K562 (cell line): ENCODE results near the gene GMEB1. TPM values are rescaled to one million over a fixed set of nuclear protein-coding genes. Genes with fewer than 3 reads are reported as not detected.
"Not testable (repeated sequence)": the region's sequence is repeated elsewhere in the genome, so short reads cannot be mapped to it uniquely, and the experiment has no call there.

Source experiments
- ATAC-seq: fragments of 200-7000 bp; cut with Tn5 transposase; 3 replicates; pipeline ENCODE4 v1.9.1; 2020; ENCODE audit warnings: moderate library complexity
- BruUV-seq: library from RNA; stranded (reverse); fragments of 400-500 nt; replicated peaks from 2 replicates; lab custom pipeline; 2021; lab: Mats Ljungman, UMichigan
- CTCF ChIA-PET: fragments of 300-600 bp; formaldehyde crosslinking; extraction: SDS; loops from one replicate; lab custom pipeline; 2021; ENCODE audit warnings: low intra/inter-chr PET ratio; lab: Yijun Ruan, JAX
- POLR2A ChIA-PET: fragments of 300-600, 350-650 bp; sonication (Branson Sonifier 250); formaldehyde crosslinking; extraction: SDS; loops from one replicate; lab custom pipeline; 2021; ENCODE audit warnings: antibody characterized with exemption, inconsistent platforms; lab: Yijun Ruan, JAX
- DNase-seq, 4 experiments: peaks; one replicate each; pipeline versions ENCODE4 v3.0.0 to v3.0.0-alpha.2; 2011 to 2018; ENCODE audit warnings: low spot score in 3 of 4, mixed read lengths in 3 of 4; ENCODE audit errors: extremely low read depth in 1 of 4
- FAIRE-seq: peaks from 2 replicates; lab custom pipeline; 2011; peaks lifted over from hg19 to GRCh38; lab: Jason Lieb, UNC
- H2AFZ ChIP-seq: 2 replicates; pipeline ENCODE4 v1.6.0; 2011; ENCODE audit warnings: low read depth, low read length, control low read depth, inconsistent platforms
- H3K27ac ChIP-seq: fragments of 200-600 bp; 3 replicates; pipeline ENCODE4 v1.8.0; 2011; ENCODE audit warnings: low read depth, mild to moderate bottlenecking, control low read depth, inconsistent platforms, low read length, moderate library complexity, mixed read lengths; ENCODE audit errors: extremely low read depth
- H3K27me3 ChIP-seq, 2 experiments: fragments of 300-600 bp in 1 of 2; 2 replicates in 1 of 2; 3 replicates in 1 of 2; pipeline versions ENCODE4 v1.6.0 to v1.8.0; 2011; ENCODE audit warnings: inconsistent platforms in 2 of 2, low read length in 2 of 2, mild to moderate bottlenecking in 1 of 2, mixed read lengths in 1 of 2, moderate library complexity in 1 of 2; ENCODE audit not compliant: control insufficient read depth in 2 of 2, insufficient read depth in 2 of 2
- H3K36me3 ChIP-seq: fragments of 300-600 bp; 3 replicates; pipeline ENCODE4 v1.8.0; 2011; ENCODE audit warnings: mild to moderate bottlenecking, low read length, inconsistent platforms; ENCODE audit not compliant: control insufficient read depth, insufficient read depth
- H3K4me1 ChIP-seq, 2 experiments: fragments of 200-600 bp in 1 of 2; replicated peaks in 1 of 2; 2 replicates in 1 of 2; 3 replicates in 1 of 2; pipeline versions ENCODE4 v1.5.1 to v1.8.0; 2011; ENCODE audit warnings: inconsistent platforms in 2 of 2, low read length in 2 of 2, mild to moderate bottlenecking in 1 of 2, mixed read lengths in 1 of 2, moderate library complexity in 1 of 2; ENCODE audit not compliant: control insufficient read depth in 2 of 2, insufficient read depth in 2 of 2
- H3K4me2 ChIP-seq: 2 replicates; pipeline ENCODE4 v1.6.1; 2011; ENCODE audit warnings: low read length, control low read depth, inconsistent platforms, mixed read lengths; ENCODE audit not compliant: insufficient read depth
- H3K4me3 ChIP-seq: fragments of 200-600 bp; sonication (generic), shearing (Covaris generic); 2 replicates; pipeline ENCODE4 v1.5.1; 2016; ENCODE audit warnings: control low read depth, inconsistent platforms
- H3K79me2 ChIP-seq: fragments of 200-600 bp; 3 replicates; pipeline ENCODE4 v1.8.0; 2011; ENCODE audit warnings: low read length, inconsistent platforms; ENCODE audit not compliant: control insufficient read depth, insufficient read depth
- H3K9ac ChIP-seq, 2 experiments: 2 replicates each; pipeline versions ENCODE4 v1.6.0 to v1.6.1; 2011; ENCODE audit warnings: low read depth in 2 of 2, low read length in 2 of 2, control low read depth in 1 of 2, inconsistent platforms in 1 of 2, mild to moderate bottlenecking in 1 of 2, mixed read lengths in 1 of 2; ENCODE audit not compliant: insufficient read depth in 1 of 2
- H3K9me1 ChIP-seq: one replicate; pipeline ENCODE4 v1.6.0; 2011; ENCODE audit warnings: inconsistent platforms, mild to moderate bottlenecking, low read length, moderate library complexity; ENCODE audit not compliant: control insufficient read depth, insufficient read depth
- H3K9me3 ChIP-seq: replicated peaks from 2 replicates; pipeline ENCODE4 v1.5.1; 2011; ENCODE audit warnings: low read depth, low read length, inconsistent platforms; ENCODE audit not compliant: control insufficient read depth, insufficient read depth
- H4K20me1 ChIP-seq: replicated peaks from 2 replicates; pipeline ENCODE4 v1.6.1; 2011; ENCODE audit warnings: low read length, inconsistent platforms, mixed read lengths; ENCODE audit not compliant: control insufficient read depth, insufficient read depth
- CTBP1 ChIP-seq: fragments of 450-650 bp; IDR thresholded peaks from 2 replicates; pipeline ENCODE4 v1.6.1; 2016; ENCODE audit warnings: borderline replicate concordance
- FOSL1 ChIP-seq: fragments of 200-800 bp; sonication (Bioruptor generic); conservative IDR thresholded peaks from 2 replicates; pipeline ENCODE4 v1.6.1; 2016; ENCODE audit warnings: missing genetic modification characterization, missing compliant biosample characterization
- FOXK2 ChIP-seq, 2 experiments: fragments of 450-650 bp; IDR thresholded peaks in 1 of 2; conservative IDR thresholded peaks in 1 of 2; 2 replicates each; pipeline ENCODE4 v1.6.1; 2016; ENCODE audit warnings: low read depth in 2 of 2, mild to moderate bottlenecking in 1 of 2
- KDM1A ChIP-seq, 2 experiments: fragments of 450-650 bp; IDR thresholded peaks; 2 replicates each; pipeline ENCODE4 v1.6.1; 2016; ENCODE audit warnings: mild to moderate bottlenecking in 2 of 2
- RHOXF2B ChIP-seq: fragments of 250-450 bp; sonication (Bioruptor Pico); conservative IDR thresholded peaks from 2 replicates; pipeline ENCODE4 v1.5.1; 2021
- SMARCE1 ChIP-seq: fragments of 450-650 bp; IDR thresholded peaks from 2 replicates; pipeline ENCODE4 v1.7.1; 2016; ENCODE audit warnings: mild to moderate bottlenecking
- SOX6 ChIP-seq: fragments of 450-650 bp; IDR thresholded peaks from 2 replicates; pipeline ENCODE4 v1.6.1; 2014; ENCODE audit warnings: mild to moderate bottlenecking
- SP1 ChIP-seq: sonication (generic); formaldehyde crosslinking; IDR thresholded peaks from 2 replicates; pipeline ENCODE4 v1.8.1; 2022; ENCODE audit warnings: mild to moderate bottlenecking, missing genetic modification reagents
- STAT6 ChIP-seq: sonication (generic); formaldehyde crosslinking; IDR thresholded peaks from 2 replicates; pipeline ENCODE4 v1.8.1; 2023; ENCODE audit warnings: mild to moderate bottlenecking, missing genetic modification reagents
- ZNF384 ChIP-seq: IDR thresholded peaks from 2 replicates; pipeline ENCODE4 v1.6.1; 2012; ENCODE audit warnings: low read depth, low read length, improper control_type of control experiment
- ZNF644 ChIP-seq: fragments of 200-800 bp; sonication (Bioruptor generic); IDR thresholded peaks from 2 replicates; pipeline ENCODE4 v1.6.1; 2016; ENCODE audit warnings: low read depth, missing genetic modification characterization, missing compliant biosample characterization
- WGBS: fragments of 100-300 bp; shearing (Covaris generic); methylation state at CpG from one replicate; pipeline ENCODE4 v1.1.6; 2016; ENCODE audit warnings: low coverage, mixed read lengths; ENCODE audit not compliant: insufficient coverage; ENCODE audit errors: missing lambda C conversion rate; 5-methylcytosine and 5-hydroxymethylcytosine counted together
- in situ Hi-C: fragments of 300-500 bp; cut with MboI; formaldehyde crosslinking; loops from 4 replicates; pipeline ENCODE4 v1.15.0; 2018; ENCODE audit warnings: inconsistent platforms, mixed read lengths
- intact Hi-C: fragments of 100-400 bp; cut with micrococcal nuclease; formaldehyde crosslinking; loops from 2 replicates; pipeline ENCODE4 v1.14.2; 2022
- polyA plus RNA-seq, 8 experiments: library from polyadenylated mRNA; depleted of rRNA in 4 of 8; stranded (reverse) in 5 of 8; unstranded in 3 of 8; fragments of >200 nt; fragmentation: Nextera tagmentation in 2 of 8; fragmentation: Illumina TruSeq in 1 of 8; extraction: Ambion mirVana in 2 of 8; extraction: Trizol in 1 of 8; gene quantifications; 2 replicates each; pipeline versions ENCODE4 v1.2.1 to v1.2.3, GENCODE V29; 2011 to 2014; ENCODE audit warnings: inconsistent platforms in 1 of 8, missing spikeins in 1 of 8
- total RNA-seq, 7 experiments: library from RNA; depleted of rRNA in 6 of 7; stranded (reverse); fragments of >200 nt in 6 of 7; fragmentation: Illumina TruSeq in 2 of 7; extraction: Trizol in 2 of 7; gene quantifications; 2 replicates each; pipeline versions ENCODE4 v1.2.1 to v1.2.3, GENCODE V29; 2011 to 2021; ENCODE audit warnings: low replicate concordance in 1 of 7

GMEB1 gene
- total and polyA plus RNA-seq, 9 of the 15 experiments (the other 6 are each of a cell fraction or from before 2014, with no cell fraction given), result 6.6 to 17.5 (median 8.5) TPM

GRCh38 chr1:28750771-28751294, 82.2 kb downstream of the GMEB1 start:
- ATAC-seq, H3K4me3 ChIP-seq, in situ Hi-C loops, H2AFZ ChIP-seq, H3K27ac ChIP-seq, intact Hi-C loops, H3K9me1 ChIP-seq, H3K9ac ChIP-seq, H3K9me3 ChIP-seq, H3K27me3 ChIP-seq, CTCF ChIA-PET, BruUV-seq, FAIRE-seq, DNase-seq: not testable (repeated sequence)
- peak overlapping the region; percentile 33 for H3K4me2 ChIP-seq
- 66% methylated on average over 5 of the region's 8 CpGs for WGBS
- peaks cover 78% of the 10 kb centered on the region for H3K36me3 ChIP-seq
- POLR2A ChIA-PET, result interaction anchor here (0.8 to 6.5 kb wide), 10 partner anchors 9 to 169 kb away, joined by 3 to 47 read pairs (median 4); partner anchors contain the start of genes GMEB1, RNU11, TAF12 and YTHDF2
- peaks cover 31 to 43% of the 10 kb centered on the region in 2 experiments for H3K4me1 ChIP-seq
- peaks cover 47% of the 10 kb centered on the region for H4K20me1 ChIP-seq
- peaks cover 100% of the 10 kb centered on the region for H3K79me2 ChIP-seq
- peak; percentile 71 for TF ChIP-seq ZNF384
- TF ChIP-seq KDM1A (IDR thresholded peaks at IDR 0.05), result peak; percentile 7 to 18; a peak in 1 of 4 replicates

- no peak overlapping the region for H3K27ac ChIP-seq
- no peaks in the 10 kb centered on the region for H3K27me3 ChIP-seq
- WGBS, result 0% methylated on average over 2 of the region's 2 CpGs
- FAIRE-seq (no peak), ATAC-seq (no peak), DNase-seq (peak in 2 of 4 experiments; percentile 31 to 40)
- peak overlapping the region; percentile 33 for H3K4me2 ChIP-seq
- H3K9me3 ChIP-seq, result no peaks in the 10 kb centered on the region
- H3K9ac ChIP-seq, result no peak overlapping the region
- intact Hi-C loops, result no loop called here
- H3K9me1 ChIP-seq, result no peaks in the 10 kb centered on the region
- no peak overlapping the region for H3K4me3 ChIP-seq
- peaks cover 80% of the 10 kb centered on the region for H3K36me3 ChIP-seq
- H2AFZ ChIP-seq, result no peak overlapping the region
- TSS peak; percentile 8 for BruUV-seq
- H3K4me1 ChIP-seq, result peaks cover 28 to 43% of the 10 kb centered on the region in 2 experiments
- H4K20me1 ChIP-seq, result peaks cover 54% of the 10 kb centered on the region
- H3K79me2 ChIP-seq, result peaks cover 100% of the 10 kb centered on the region
- POLR2A ChIA-PET, result interaction anchor here (0.6 to 6.5 kb wide), 20 partner anchors 9 to 172 kb away, joined by 3 to 47 read pairs (median 4); partner anchors contain the start of genes GMEB1, RNU11, TAF12 and YTHDF2
- in situ Hi-C loops, result no loop called here
- CTCF ChIA-PET, result no interaction called here
- TF ChIP-seq SMARCE1, result peak; percentile 76; the same call in 1 of the 2 replicates
- no peak for TF ChIP-seq ZNF644 (tag)
- TF ChIP-seq SP1 (CRISPR knock-in tag), result no peak
- TF ChIP-seq STAT6 (CRISPR knock-in tag), result no peak
- TF ChIP-seq CTBP1, result peak; percentile 55; the same call in 1 of the 2 replicates
- peak in 1 of 2 experiments; percentile 36; a peak in 1 of 4 replicates for TF ChIP-seq FOXK2 (conservative IDR thresholded peaks at IDR 0.05 in 1 of 2, IDR thresholded peaks at IDR 0.05 in 1 of 2; ENCODE audit: low read depth in 2 of 2)
- TF ChIP-seq SOX6, result peak; percentile 75
- peak; percentile 93 for TF ChIP-seq FOSL1 (tag)
- TF ChIP-seq RHOXF2B, result no peak
Observed at GRCh38 chr1:28751315-28752060, 82.9 kb downstream of the GMEB1 start.
